Fibroblast of skin of left biceps (primary cell): Measurements from ENCODE around the gene MDGA2.
"Not testable (repeated sequence)": the region's sequence is repeated elsewhere in the genome, so short reads cannot be mapped to it uniquely, and the experiment has no call there.

Experiments used
- DNase-seq, 2 experiments: peaks; one replicate each; pipeline ENCODE4 v3.0.0-alpha.2; 2013; ENCODE audit warnings: low read depth in 2 of 2

The MDGA2 gene

DNA sequence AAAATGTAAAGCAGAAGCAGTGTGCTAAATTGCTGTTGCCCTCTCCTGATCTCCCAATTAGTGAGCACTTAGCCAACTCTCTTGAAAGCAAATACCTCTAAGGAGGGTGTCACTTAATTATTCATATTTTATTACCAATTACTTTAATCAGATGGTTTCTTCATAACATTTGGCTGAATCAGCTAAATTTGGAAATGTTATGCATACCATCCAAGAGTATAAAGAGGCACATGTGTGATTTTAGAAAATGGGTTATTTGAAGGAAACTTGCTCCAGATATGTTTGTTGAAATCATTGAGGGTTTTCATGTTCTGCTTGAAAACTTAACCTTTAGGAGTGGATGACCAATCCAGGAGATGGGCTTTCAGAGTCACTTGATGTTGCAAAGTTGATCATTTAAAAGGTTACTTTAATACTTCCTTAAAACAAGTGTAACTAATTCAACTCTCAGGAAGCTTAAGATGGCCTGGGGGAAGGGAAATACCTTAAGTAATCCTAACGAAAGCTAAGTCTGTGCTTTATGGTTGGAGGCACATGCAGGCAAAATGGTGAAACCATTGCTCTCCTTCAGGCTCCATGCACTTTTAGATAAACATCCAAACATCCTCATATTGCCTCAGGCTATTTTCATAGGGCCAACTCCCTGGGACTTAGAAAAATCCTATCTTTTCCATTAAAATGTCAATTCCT is 434.5 kb downstream of the MDGA2 start:
- DNase-seq, result no peak

DNA sequence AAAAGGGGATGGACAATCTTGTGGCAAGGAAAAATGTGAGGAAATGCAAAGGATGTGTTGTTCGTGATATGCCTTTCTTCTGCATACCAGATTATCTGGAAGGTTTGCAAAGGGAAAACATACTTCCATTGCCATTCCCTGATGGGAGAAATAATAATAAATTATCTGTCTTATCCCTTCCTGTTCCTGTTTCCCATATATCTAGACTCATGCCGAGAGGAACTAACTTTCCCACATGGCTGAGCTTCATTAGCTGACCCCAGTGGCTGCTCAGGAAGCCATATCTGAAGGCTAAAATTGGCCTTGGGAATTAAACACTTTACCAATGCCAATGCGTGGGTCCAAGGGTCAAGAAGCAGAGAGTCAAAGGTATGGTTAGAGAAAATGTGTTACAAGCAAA is 439.8 kb downstream of the MDGA2 start:
- no peak for DNase-seq

DNA sequence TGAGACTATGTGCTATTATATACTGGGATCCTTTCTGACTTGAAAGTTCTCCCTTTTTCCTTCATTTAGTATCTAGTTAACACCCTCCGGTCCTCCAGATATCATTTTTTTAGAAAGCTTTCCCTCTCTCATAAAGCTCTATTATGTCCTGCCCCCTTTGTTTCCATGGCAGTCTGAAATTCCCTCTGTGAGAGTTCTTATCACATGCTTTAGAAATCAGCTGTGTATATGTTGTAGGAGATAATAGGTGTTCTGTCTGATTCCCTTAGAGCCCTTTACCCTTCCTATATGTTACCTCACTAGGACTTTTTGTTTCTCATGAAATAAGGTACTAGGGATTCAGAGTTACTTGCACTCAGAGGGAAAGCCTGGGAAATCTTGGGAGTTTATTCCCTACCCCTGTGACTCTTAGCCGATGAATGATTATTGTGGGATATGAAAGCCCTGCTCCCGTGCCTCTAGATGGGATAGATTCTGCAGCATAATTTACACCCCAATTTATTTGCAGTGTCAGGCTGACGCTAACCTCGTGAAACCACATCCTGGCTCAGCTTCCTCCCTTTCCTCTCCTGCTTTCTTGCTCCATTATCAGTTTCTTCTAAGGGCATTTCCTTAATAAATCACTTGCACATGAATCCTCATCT is 448.4 kb downstream of the MDGA2 start:
- peak; percentile 7 to 23 for DNase-seq

GRCh38 chr14:47223656-47224055 is 451.7 kb downstream of the MDGA2 start:
- DNase-seq, result no peak

- no peak for DNase-seq
Measured at GRCh38 chr14:47220096-47220495, 455.3 kb downstream of the MDGA2 start.

DNA sequence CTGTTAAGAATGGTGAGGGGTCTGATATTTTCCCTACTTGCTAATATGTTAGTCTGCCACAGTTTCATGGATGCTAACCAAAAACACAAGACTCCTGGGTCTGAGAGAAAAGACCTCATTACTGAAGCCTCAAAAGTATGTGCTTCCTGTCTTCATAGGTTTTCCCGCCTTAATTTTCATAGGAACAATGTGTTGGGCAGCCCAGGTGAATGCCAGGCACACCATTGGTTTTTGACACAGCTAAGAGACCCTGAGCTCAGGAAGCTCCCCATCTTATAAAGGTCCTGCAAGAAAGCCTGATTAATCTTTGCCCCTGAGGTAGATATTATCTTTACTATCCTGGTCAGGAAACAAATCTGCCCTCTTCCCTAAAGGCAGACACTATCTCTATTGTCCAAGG is 464.1 kb downstream of the MDGA2 start:
- no peak for DNase-seq

GRCh38 chr14:47210099-47210498 is 465.3 kb downstream of the MDGA2 start:
- no peak for DNase-seq

DNA sequence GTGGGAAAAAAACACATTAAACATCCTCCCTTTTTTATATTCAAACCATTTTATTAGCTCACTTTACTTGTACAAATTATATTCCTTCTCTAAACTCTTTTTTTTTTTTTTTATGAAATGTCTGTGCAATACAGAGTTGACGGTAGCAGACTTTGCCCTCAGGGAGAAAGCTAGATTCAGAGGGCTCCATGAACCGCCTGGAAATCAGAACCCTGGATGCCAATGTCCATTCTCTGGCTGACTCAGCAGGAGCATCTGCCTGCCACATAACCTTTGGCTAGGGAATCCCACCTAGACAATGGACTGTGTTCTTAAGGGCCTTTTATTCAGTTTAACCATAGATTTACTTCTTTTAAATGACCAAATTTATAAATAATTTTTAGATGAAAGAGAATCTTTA is 467.0 kb downstream of the MDGA2 start:
- no peak for DNase-seq

DNA sequence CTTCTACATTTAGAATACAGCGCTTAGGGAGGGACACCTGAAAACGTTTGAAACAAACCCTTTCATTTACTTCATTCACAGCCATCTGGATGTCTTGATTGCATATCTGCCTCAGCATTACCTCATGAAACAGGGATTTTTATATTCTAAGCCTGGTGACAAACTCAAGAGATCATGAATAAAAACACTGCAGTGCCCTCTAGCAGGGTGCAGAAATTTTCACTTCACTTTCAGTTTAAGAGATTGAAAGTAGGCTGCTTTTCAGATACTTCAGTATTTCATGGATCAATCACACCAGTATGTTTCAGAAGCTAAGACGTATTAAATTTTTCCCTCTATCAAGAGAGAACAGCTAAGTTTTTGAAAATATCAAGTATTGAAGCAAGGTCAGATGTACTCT is 467.8 kb downstream of the MDGA2 start:
- DNase-seq, result peak in 1 of 2 experiments; percentile 11

DNA sequence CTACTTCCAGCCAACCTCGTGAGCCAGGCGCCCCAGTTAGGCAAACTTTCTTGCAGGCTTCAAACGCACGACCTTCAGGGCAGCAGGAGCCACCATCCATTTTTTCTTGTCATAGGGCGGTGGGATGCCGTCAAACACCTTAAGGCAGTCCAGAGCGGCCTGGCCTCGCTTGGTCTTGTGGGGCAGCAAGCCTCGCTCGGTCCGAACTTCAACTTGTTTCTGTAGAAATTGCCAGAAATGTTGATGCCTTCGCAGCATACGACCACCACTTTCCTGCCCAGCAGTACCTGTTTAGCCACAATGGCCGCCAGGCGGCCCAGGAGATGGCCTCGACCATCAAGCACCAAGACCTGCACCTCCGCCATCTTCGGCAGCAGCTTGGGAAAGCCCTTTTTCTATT is 474.7 kb downstream of the MDGA2 start:
- no peak for DNase-seq

DNA sequence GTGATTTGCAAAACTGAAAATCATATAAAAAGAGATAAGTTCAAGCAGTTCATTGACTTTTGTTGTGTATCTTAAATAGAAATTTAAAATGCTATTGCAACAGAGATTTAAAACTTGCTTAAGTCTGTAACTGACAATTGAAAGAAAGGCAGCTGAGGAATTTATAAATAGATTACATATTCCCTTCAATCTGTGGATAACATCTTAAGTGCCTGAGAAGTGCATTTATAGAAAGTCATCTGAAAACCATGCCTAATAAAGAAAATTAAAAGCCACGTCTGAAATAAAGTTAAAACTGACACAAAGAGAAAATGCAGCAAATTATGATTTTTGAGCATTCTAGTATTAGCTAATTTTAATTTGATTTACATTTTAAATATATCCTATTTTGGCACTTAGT is 479.8 kb downstream of the MDGA2 start:
- no peak for DNase-seq

DNA sequence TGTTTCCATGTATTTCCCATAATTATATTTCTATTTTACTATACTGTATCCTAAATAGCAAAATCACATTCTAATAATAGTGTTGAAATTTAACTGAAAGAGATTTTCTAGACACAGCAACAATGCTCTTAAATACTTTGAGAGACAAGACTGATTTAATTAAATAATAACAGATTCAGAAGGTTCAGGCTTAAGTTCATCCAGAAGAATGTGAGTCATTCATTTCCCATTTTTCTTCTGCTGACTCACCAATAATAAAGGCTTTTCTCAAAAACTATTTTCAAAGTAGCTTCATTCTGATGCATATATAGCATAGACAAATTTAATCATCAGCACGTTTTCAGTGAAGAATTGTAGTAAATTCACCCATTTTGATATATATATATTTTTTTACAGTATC is 481.4 kb downstream of the MDGA2 start:
- DNase-seq, result peak; percentile 48 to 50

DNA sequence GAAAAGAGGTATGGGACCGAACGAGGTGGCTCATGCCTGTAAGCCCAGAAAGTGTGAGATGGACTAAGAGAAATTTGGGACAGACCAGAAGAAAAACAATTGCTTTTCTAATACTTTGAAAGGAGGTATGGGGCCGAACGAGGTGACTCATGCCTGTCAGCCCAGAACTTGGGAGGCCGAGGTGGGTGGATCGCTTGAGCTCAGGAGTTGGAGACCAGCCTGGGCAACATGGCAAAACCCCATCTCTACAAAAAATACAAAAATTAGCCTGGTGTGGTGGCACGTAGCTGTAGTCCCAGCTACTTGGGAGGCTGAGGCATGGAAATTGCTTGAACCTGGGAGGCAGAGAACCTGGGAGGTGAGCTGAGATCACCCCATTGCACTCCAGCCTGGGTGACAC is 483.2 kb downstream of the MDGA2 start:
- not testable (repeated sequence) for DNase-seq

DNA sequence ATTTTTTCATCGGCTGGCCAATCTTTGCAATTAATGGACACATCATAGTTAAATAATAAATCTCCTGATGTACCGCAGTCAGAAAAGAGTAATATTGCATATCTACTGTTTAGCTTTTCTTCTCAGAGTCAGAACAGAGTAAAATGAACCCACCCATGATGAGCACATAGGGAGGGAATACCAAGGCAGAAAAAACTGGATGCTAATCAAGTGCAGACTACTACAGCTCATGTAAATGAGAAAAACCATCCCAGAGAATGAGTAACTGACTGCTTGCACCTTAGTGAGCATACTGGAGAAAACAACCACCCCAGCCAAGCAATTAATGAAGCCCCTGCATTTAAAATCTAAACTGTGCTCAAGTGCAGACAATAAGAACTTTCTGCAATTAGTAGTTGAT is 483.7 kb downstream of the MDGA2 start:
- DNase-seq, result peak in 1 of 2 experiments; percentile 17

GRCh38 chr14:47189911-47190484 is 485.4 kb downstream of the MDGA2 start:
- no peak for DNase-seq

GRCh38 chr14:47186486-47186885 is 488.9 kb downstream of the MDGA2 start:
- peak; percentile 29 to 44 for DNase-seq

DNA sequence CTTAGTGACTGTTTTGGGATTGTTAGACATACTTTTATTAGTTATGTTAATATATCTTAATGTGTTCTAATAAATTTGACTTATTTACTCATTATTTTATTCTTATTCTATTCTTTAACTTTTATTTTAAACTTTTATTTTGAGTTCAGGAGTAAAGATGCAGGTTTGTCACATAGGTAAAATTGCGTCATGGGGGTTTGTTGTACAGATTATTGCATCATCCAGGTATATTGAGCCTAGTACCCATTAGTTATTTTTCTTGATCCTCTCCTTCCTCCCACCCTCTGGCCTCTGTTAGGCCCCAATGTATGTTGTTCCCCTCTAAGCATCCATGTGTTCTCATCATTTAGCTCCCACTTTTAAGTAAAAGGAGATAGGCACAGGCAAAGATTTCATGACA is 495.5 kb downstream of the MDGA2 start:
- DNase-seq, result no peak

DNA sequence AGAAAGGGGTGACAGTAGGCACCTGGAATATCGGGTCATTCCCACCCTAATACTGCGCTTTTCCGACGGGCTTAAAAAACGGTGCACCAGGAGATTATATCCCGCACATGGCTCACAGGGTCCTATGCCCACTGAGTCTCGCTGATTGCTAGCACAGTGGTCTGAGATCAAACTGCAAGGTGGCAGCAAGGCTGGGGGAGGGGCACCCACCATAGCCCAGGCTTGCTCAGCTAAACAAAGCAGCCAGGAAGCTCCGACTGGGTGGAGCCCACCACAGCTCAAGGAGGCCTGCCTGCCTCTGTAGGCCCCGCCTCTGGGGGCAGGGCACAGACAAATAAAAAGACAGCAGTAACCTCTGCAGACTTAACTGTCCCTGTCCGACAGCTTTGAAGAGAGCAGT is 503.5 kb downstream of the MDGA2 start:
- DNase-seq, result not testable (repeated sequence)

DNA sequence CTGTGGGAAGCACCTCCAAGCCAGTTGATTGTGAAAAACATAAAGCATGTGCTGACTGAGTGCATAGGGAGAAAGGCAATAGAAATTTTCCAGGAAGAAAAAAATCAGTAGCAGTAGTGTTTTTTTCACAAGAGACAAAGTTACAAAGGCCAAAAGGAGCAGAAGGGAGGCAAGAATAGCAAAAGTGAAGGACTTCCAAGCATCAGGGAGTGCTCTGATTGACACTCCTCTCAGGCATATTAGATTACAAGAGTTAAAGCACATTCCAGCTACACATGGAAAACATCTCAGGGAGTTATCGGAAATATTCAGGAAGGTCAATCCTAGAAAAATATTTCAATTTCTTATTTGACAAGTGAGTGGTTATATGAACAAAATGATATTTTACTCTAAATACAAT is 508.0 kb downstream of the MDGA2 start:
- no peak for DNase-seq

- DNase-seq, result no peak
Measured at GRCh38 chr14:47155395-47155794, 520.0 kb downstream of the MDGA2 start.

DNA sequence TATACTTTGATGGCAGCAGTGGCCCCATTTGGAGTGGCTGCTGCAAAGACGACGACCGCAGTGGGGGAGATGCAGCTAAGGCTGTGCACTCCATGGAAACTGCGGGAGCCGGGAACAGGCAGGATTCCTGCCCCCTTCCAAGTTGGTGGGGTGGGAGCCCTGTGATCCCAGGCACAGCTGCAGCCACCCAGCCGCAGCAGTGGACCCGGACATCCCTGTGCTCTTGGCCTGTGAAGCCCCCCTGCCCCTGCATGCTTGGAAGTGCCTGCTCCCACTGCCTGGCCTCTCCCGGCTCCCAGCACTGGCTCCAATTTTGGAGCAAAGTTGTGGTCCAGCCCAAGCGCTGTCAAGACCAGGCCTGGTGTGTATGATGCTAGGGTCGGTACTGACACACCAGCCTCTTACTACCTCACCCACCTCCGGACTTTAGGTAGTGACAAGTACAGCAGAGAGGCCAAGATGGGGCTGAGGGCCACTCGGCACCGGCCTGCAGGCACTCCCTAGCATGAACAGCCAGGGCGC is 521.1 kb downstream of the MDGA2 start:
- DNase-seq, result no peak

DNA sequence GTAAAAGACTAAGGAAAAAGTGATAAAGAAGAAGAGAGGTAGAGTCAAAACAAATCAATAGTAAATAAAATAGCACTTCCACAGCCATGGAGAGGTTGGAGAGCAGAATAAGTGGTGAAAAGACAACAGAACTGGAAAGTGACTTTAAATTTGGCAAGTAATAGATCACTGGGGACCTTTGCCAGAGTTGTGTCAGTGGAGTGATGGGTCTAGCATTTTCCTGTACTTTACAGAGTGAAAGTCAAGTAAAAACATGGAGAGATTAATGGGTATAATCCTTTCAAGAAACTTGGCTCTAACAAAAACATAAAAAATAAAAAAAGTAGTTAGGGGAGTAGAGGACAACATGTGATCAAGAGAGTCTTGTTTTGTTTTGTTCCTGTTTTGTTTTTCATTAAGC is 521.7 kb downstream of the MDGA2 start:
- DNase-seq, result no peak

DNA sequence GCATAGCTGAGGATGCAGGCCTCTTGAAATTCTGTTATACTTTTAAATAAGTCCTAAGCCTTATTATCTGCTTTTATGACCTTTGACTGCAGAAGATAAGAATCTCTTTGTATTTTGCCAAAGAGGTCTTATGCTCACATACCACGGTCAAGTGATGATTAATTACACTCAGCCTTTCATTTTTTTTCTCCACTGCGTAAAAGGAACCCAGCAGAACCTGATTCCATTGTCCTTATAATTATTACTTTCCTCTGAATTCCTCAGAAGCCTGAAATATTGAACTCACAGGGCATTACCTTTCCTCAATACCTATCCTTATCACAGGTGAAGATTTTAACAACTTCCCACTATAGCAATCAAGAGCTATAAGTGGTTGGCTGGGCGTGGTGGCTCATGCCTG is 525.1 kb downstream of the MDGA2 start:
- no peak for DNase-seq
